Measurements from ENCODE around the gene AGER.

Gene AGER

GRCh38 chr6:32171234-32171633, 12.8 kb downstream of the AGER start:
- Mint-ChIP-seq H3K27ac (no peak overlapping the region), H3K27me3 (no peaks in the 10 kb centered on the region), H3K4me1 (peaks cover 49% of the 10 kb centered on the region), H3K36me3 (peaks cover 41% of the 10 kb centered on the region), H3K9me3 (no peaks in the 10 kb centered on the region), H3K4me3 (no peak overlapping the region)
- no peak for ATAC-seq

GRCh38 chr6:32170294-32170693, 13.8 kb downstream of the AGER start:
- no peak overlapping the region for H3K4me3 Mint-ChIP-seq
- no peaks in the 10 kb centered on the region for H3K9me3 Mint-ChIP-seq
- H3K27ac Mint-ChIP-seq, result no peak overlapping the region
- no peak for ATAC-seq
- H3K27me3 Mint-ChIP-seq, result no peaks in the 10 kb centered on the region
- peaks cover 41% of the 10 kb centered on the region for H3K36me3 Mint-ChIP-seq
- H3K4me1 Mint-ChIP-seq, result peaks cover 39% of the 10 kb centered on the region

- Mint-ChIP-seq H3K27ac (no peak overlapping the region), H3K9me3 (no peaks in the 10 kb centered on the region)
Measured at GRCh38 chr6:32168807-32169591, 15.1 kb downstream of the AGER start.

GRCh38 chr6:32168350-32168749, 15.7 kb downstream of the AGER start:
- Mint-ChIP-seq H3K27me3 (no peaks in the 10 kb centered on the region), H3K4me3 (no peak overlapping the region), H3K4me1 (peaks cover 26% of the 10 kb centered on the region), H3K27ac (no peak overlapping the region), H3K36me3 (peaks cover 49% of the 10 kb centered on the region), H3K9me3 (no peaks in the 10 kb centered on the region)
- no peak for ATAC-seq

More at GRCh38 chr6:32168807-32169591, 15.1 kb downstream of the AGER start:
- no peaks in the 10 kb centered on the region for H3K27me3 Mint-ChIP-seq
- no peak for ATAC-seq
- no peak overlapping the region for H3K4me3 Mint-ChIP-seq
- peaks cover 49% of the 10 kb centered on the region for H3K36me3 Mint-ChIP-seq
- H3K4me1 Mint-ChIP-seq, result peaks cover 33% of the 10 kb centered on the region

GRCh38 chr6:32167761-32168262, 16.2 kb downstream of the AGER start:
- Mint-ChIP-seq H3K27me3 (no peaks in the 10 kb centered on the region), H3K27ac (peak overlapping the region; percentile 6), H3K4me1 (peaks cover 21% of the 10 kb centered on the region), H3K36me3 (peaks cover 49% of the 10 kb centered on the region), H3K9me3 (no peaks in the 10 kb centered on the region), H3K4me3 (no peak overlapping the region)
- ATAC-seq, result no peak

- Mint-ChIP-seq H3K4me3 (no peak overlapping the region), H3K27ac (peak overlapping the region; percentile 6), H3K4me1 (peaks cover 20% of the 10 kb centered on the region), H3K36me3 (peaks cover 54% of the 10 kb centered on the region), H3K27me3 (no peaks in the 10 kb centered on the region), H3K9me3 (no peaks in the 10 kb centered on the region)
- ATAC-seq, result no peak
Measured at GRCh38 chr6:32167154-32167760, 16.8 kb downstream of the AGER start.

- H3K36me3 Mint-ChIP-seq, result peaks cover 57% of the 10 kb centered on the region
- no peaks in the 10 kb centered on the region for H3K27me3 Mint-ChIP-seq
- H3K9me3 Mint-ChIP-seq, result no peaks in the 10 kb centered on the region
- H3K4me3 Mint-ChIP-seq, result no peak overlapping the region
- H3K27ac Mint-ChIP-seq, result no peak overlapping the region
- ATAC-seq, result no peak
- peaks cover 20% of the 10 kb centered on the region for H3K4me1 Mint-ChIP-seq
Measured at GRCh38 chr6:32166411-32167061, 17.5 kb downstream of the AGER start.

- Mint-ChIP-seq H3K27ac (no peak within 1 kb of the TSS), H3K27me3 (no peaks in the 10 kb centered on the region), H3K4me3 (no peak within 1 kb of the TSS), H3K4me1 (peaks cover 14% of the 10 kb centered on the region), H3K9me3 (no peaks in the 10 kb centered on the region), H3K36me3 (peaks cover 36% of the 10 kb centered on the region)
- ATAC-seq, result no peak
Measured at GRCh38 chr6:32164295-32164694, 19.8 kb downstream of the AGER start, which contains the start of gene EGFL8. Gene EGFL8 (plus strand): TSS chr6:32164595. CDS start chr6:32166166, 1,571 bp downstream.

- Mint-ChIP-seq H3K9me3 (no peaks in the 10 kb centered on the region), H3K27ac (no peak overlapping the region), H3K4me1 (peaks cover 11% of the 10 kb centered on the region), H3K27me3 (no peaks in the 10 kb centered on the region), H3K4me3 (no peak overlapping the region), H3K36me3 (peaks cover 34% of the 10 kb centered on the region)
- ATAC-seq, result no peak
Measured at GRCh38 chr6:32163559-32164258, 20.3 kb downstream of the AGER start.

- Mint-ChIP-seq H3K4me1 (peaks cover 25% of the 10 kb centered on the region), H3K36me3 (peaks cover 28% of the 10 kb centered on the region), H3K9me3 (no peaks in the 10 kb centered on the region), H3K27ac (no peak overlapping the region), H3K4me3 (no peak overlapping the region), H3K27me3 (peaks cover 13% of the 10 kb centered on the region)
- ATAC-seq, result no peak
Measured at GRCh38 chr6:32158052-32158451, 26.0 kb downstream of the AGER start.

- Mint-ChIP-seq H3K9me3 (no peaks in the 10 kb centered on the region), H3K36me3 (peaks cover 20% of the 10 kb centered on the region), H3K4me3 (no peak overlapping the region), H3K27ac (no peak overlapping the region), H3K4me1 (peaks cover 30% of the 10 kb centered on the region), H3K27me3 (peaks cover 25% of the 10 kb centered on the region)
- no peak for ATAC-seq
Measured at GRCh38 chr6:32156891-32157290, 27.2 kb downstream of the AGER start.

- H3K9me3 Mint-ChIP-seq, result no peaks in the 10 kb centered on the region
- peaks cover 47% of the 10 kb centered on the region for H3K27me3 Mint-ChIP-seq
- H3K36me3 Mint-ChIP-seq, result peaks cover 20% of the 10 kb centered on the region
- peak; percentile 88 for ATAC-seq
- H3K4me1 Mint-ChIP-seq, result peaks cover 42% of the 10 kb centered on the region
- H3K27ac Mint-ChIP-seq, result peak overlapping the region; percentile 59
- H3K4me3 Mint-ChIP-seq, result peak overlapping the region; percentile 82
Measured at GRCh38 chr6:32154514-32155161, 29.4 kb downstream of the AGER start.

GRCh38 chr6:32153564-32154513, 30.2 kb downstream of the AGER start, which contains the start of gene PPT2:
Gene PPT2 (plus strand): TSS chr6:32154141. CDS start chr6:32154595, 454 bp downstream.
- no peaks in the 10 kb centered on the region for H3K9me3 Mint-ChIP-seq
- peaks cover 55% of the 10 kb centered on the region for H3K27me3 Mint-ChIP-seq
- ATAC-seq, result peak; percentile 77
- H3K36me3 Mint-ChIP-seq, result peaks cover 17% of the 10 kb centered on the region
- peaks cover 46% of the 10 kb centered on the region for H3K4me1 Mint-ChIP-seq
- H3K4me3 Mint-ChIP-seq, result peak within 1 kb of the TSS; percentile 82
- peak within 1 kb of the TSS; percentile 59 for H3K27ac Mint-ChIP-seq

Measured in stimulated activated memory B cell treated with anti-CD40 and anti-IgM and Interleukin-4, amounts not matched to agents 10 μg/mL and 1 μg/mL and 100 μg/mL, for 72 hours (primary cell).